Bone marrow (tissue), 2 donors: ENCODE results near the gene GLCE.
A peak's percentile ranks its signal among the peaks of the same experiment; 100 is the strongest.

ENCODE experiments used
- DNase-seq, 2 donors: peaks; one replicate each; lab custom pipeline; 2025; lab: John Stamatoyannopoulos, UW

GLCE gene

GRCh38 chr15:69160141-69160993 lies at the start of gene GLCE:
Gene GLCE (plus strand): TSS chr15:69160635. CDS start chr15:69255807, 95,172 bp downstream.
- peak; percentile 63 to 72 for DNase-seq

GRCh38 chr15:69114331-69114928 lies 46.0 kb upstream of the GLCE start:
- DNase-seq = no peak

GRCh38 chr15:69115031-69115430 lies 45.4 kb upstream of the GLCE start:
- DNase-seq = no peak

- DNase-seq = no peak
These were observed 44.0 kb upstream of the GLCE start for GRCh38 chr15:69116391-69116790.

GRCh38 chr15:69117431-69117871 lies 43.0 kb upstream of the GLCE start:
- no peak for DNase-seq

- no peak for DNase-seq
These were observed 42.3 kb upstream of the GLCE start for GRCh38 chr15:69118089-69118488.

- no peak for DNase-seq
These were observed 41.4 kb upstream of the GLCE start for GRCh38 chr15:69119001-69119400.

- no peak for DNase-seq
These were observed 40.6 kb upstream of the GLCE start for GRCh38 chr15:69119683-69120395.

GRCh38 chr15:69120732-69121131 lies 39.7 kb upstream of the GLCE start:
- DNase-seq = no peak

- DNase-seq = no peak
These were observed 39.1 kb upstream of the GLCE start for GRCh38 chr15:69121198-69121828.

- DNase-seq = no peak
These were observed 35.2 kb upstream of the GLCE start for GRCh38 chr15:69125236-69125635.

- no peak for DNase-seq
These were observed 34.4 kb upstream of the GLCE start for GRCh38 chr15:69126054-69126469.

GRCh38 chr15:69127306-69127705 lies 33.1 kb upstream of the GLCE start:
- DNase-seq = no peak

GRCh38 chr15:69128667-69129311 lies 31.6 kb upstream of the GLCE start:
- DNase-seq = no peak

GRCh38 chr15:69131362-69132220 lies 28.8 kb upstream of the GLCE start:
- DNase-seq = peak in 1 of 2 donors; percentile 20

- no peak for DNase-seq
These were observed 28.0 kb upstream of the GLCE start for GRCh38 chr15:69132430-69132829.

GRCh38 chr15:69132977-69133861 lies 27.2 kb upstream of the GLCE start:
- no peak for DNase-seq

- no peak for DNase-seq
These were observed 26.4 kb upstream of the GLCE start for GRCh38 chr15:69133862-69134519.

- DNase-seq = no peak
These were observed 25.6 kb upstream of the GLCE start for GRCh38 chr15:69134791-69135190.
